T-helper 2 cell (primary cell): ENCODE measurements around the gene NSD2.
"Not testable (repeated sequence)": the region's sequence is repeated elsewhere in the genome, so short reads cannot be mapped to it uniquely, and the experiment has no call there.

Experiments used
- DNase-seq, 5 experiments: peaks; one replicate each; pipeline versions ENCODE4 v3.0.0 to v3.0.0-alpha.2; 2012 to 2022
- total RNA-seq, 2 donors: gene quantifications; one replicate each; lab custom pipeline; 2026; lab: John Stamatoyannopoulos, UW

Gene NSD2
- 87.6 to 109 reads per million in 2 donors for total RNA-seq

- peak; percentile 80 to 97 (median 85) for DNase-seq
Observed at GRCh38 chr4:1870578-1871443, at the start of gene NSD2. Gene NSD2, plus strand, starts transcription at chr4:1871393. Its CDS starts 29,262 bp downstream, at chr4:1900655.

- no peak for DNase-seq
Observed at GRCh38 chr4:1821679-1822567, 49.3 kb upstream of the NSD2 start.

GRCh38 chr4:1822568-1823544 is 48.3 kb upstream of the NSD2 start:
- DNase-seq: no peak

- DNase-seq: no peak
Observed at GRCh38 chr4:1823545-1823932, 47.7 kb upstream of the NSD2 start.

GRCh38 chr4:1824746-1825145 is 46.4 kb upstream of the NSD2 start:
- DNase-seq: no peak

GRCh38 chr4:1825326-1825725 is 45.9 kb upstream of the NSD2 start:
- DNase-seq: no peak

GRCh38 chr4:1826531-1827350 is 44.5 kb upstream of the NSD2 start:
- no peak for DNase-seq

- no peak for DNase-seq
Observed at GRCh38 chr4:1830234-1830633, 41.0 kb upstream of the NSD2 start.

- DNase-seq: no peak
Observed at GRCh38 chr4:1830642-1831228, 40.5 kb upstream of the NSD2 start.

- DNase-seq: no peak
Observed at GRCh38 chr4:1831331-1831730, 39.9 kb upstream of the NSD2 start.

GRCh38 chr4:1832690-1833089 is 38.5 kb upstream of the NSD2 start:
- no peak for DNase-seq

GRCh38 chr4:1833307-1834046 is 37.7 kb upstream of the NSD2 start:
- DNase-seq: no peak

- DNase-seq: no peak
Observed at GRCh38 chr4:1834047-1834775, 37.0 kb upstream of the NSD2 start.

GRCh38 chr4:1835836-1836235 is 35.4 kb upstream of the NSD2 start:
- DNase-seq: not testable (repeated sequence)

GRCh38 chr4:1836650-1837049 is 34.5 kb upstream of the NSD2 start:
- no peak for DNase-seq

- DNase-seq: no peak
Observed at GRCh38 chr4:1837069-1837468, 34.1 kb upstream of the NSD2 start.

GRCh38 chr4:1839282-1839681 is 31.9 kb upstream of the NSD2 start:
- DNase-seq: no peak

GRCh38 chr4:1841201-1841886 is 29.8 kb upstream of the NSD2 start:
- peak in 1 of 5 experiments; percentile 22 for DNase-seq

- no peak for DNase-seq
Observed at GRCh38 chr4:1841887-1842210, 29.3 kb upstream of the NSD2 start.
